IMR-90 (cell line): ENCODE measurements around the gene PLD5. TPM values are rescaled to one million over a fixed set of nuclear protein-coding genes. Genes with fewer than 3 reads are reported as not detected.

Experiments used
- ATAC-seq: fragments of 200-7000 bp; cut with Tn5 transposase; 2 replicates; pipeline ENCODE4 v1.9.1; 2020; ENCODE audit warnings: low read depth, mild to moderate bottlenecking, moderate library complexity
- BruUV-seq: library from RNA; stranded (reverse); fragments of 400-500 nt; replicated peaks from 2 replicates; lab custom pipeline; 2021; lab: Mats Ljungman, UMichigan
- CTCF ChIA-PET: fragments of 300-600 bp; formaldehyde crosslinking; extraction: SDS; loops from one replicate; lab custom pipeline; 2021; ENCODE audit warnings: antibody characterized with exemption; lab: Yijun Ruan, JAX
- POLR2A ChIA-PET: fragments of 300-600 bp; sonication (Branson Sonifier 250); formaldehyde crosslinking; loops from one replicate; lab custom pipeline; 2022; ENCODE audit warnings: antibody characterized with exemption; ENCODE audit not compliant: unreplicated experiment; lab: Charles Lee
- DNase-seq: peaks from one replicate; pipeline ENCODE4 v3.0.0; 2013
- H2AFZ ChIP-seq: replicated peaks from 2 replicates; pipeline ENCODE3; 2013; ENCODE audit warnings: low read length, mild to moderate bottlenecking; ENCODE audit not compliant: poor library complexity
- H2AK5ac ChIP-seq: 2 replicates; pipeline ENCODE4 v1.6.1; 2013; ENCODE audit warnings: low read depth, low read length, inconsistent platforms
- H2AK9ac ChIP-seq: replicated peaks from 2 replicates; pipeline ENCODE3; 2013; ENCODE audit warnings: mild to moderate bottlenecking, low read depth, low read length, moderate library complexity; ENCODE audit not compliant: poor library complexity
- H2BK120ac ChIP-seq: 2 replicates; pipeline ENCODE4 v1.6.1; 2013; ENCODE audit warnings: low read depth, low read length, inconsistent platforms
- H2BK15ac ChIP-seq: 3 replicates; pipeline ENCODE4 v1.6.1; 2013; ENCODE audit warnings: low read depth, low read length, inconsistent platforms
- H2BK20ac ChIP-seq: 2 replicates; pipeline ENCODE4 v1.6.1; 2013; ENCODE audit warnings: low read depth, mild to moderate bottlenecking, inconsistent platforms, low read length, moderate library complexity
- H2BK5ac ChIP-seq: 2 replicates; pipeline ENCODE4 v1.6.1; 2013; ENCODE audit warnings: mild to moderate bottlenecking, low read depth, low read length, inconsistent platforms; ENCODE audit not compliant: poor library complexity, severe bottlenecking
- H3K14ac ChIP-seq: replicated peaks from 2 replicates; pipeline ENCODE4 v1.6.1; 2013; ENCODE audit warnings: low read depth, low read length, inconsistent platforms
- H3K18ac ChIP-seq: 2 replicates; pipeline ENCODE4 v1.6.1; 2013; ENCODE audit warnings: low read depth, low read length, control low read depth
- H3K23ac ChIP-seq: 2 replicates; pipeline ENCODE4 v1.6.1; 2013; ENCODE audit warnings: low read depth, low read length, inconsistent platforms
- H3K27ac ChIP-seq: 2 replicates; pipeline ENCODE4 v1.5.1; 2013; ENCODE audit warnings: mild to moderate bottlenecking, control low read depth, low read length; ENCODE audit not compliant: insufficient read depth
- H3K27me3 ChIP-seq: 2 replicates; pipeline ENCODE4 v1.6.1; 2013; ENCODE audit warnings: low read length; ENCODE audit not compliant: control insufficient read depth, insufficient read depth
- H3K36me3 ChIP-seq: 2 replicates; pipeline ENCODE4 v1.6.1; 2013; ENCODE audit warnings: low read length, mixed read lengths; ENCODE audit not compliant: control insufficient read depth, insufficient read depth
- H3K4ac ChIP-seq: 2 replicates; pipeline ENCODE4 v1.6.1; 2013; ENCODE audit warnings: low read depth, low read length, inconsistent platforms
- H3K4me1 ChIP-seq: 2 replicates; pipeline ENCODE4 v1.6.1; 2013; ENCODE audit warnings: low read length, mixed read lengths; ENCODE audit not compliant: control insufficient read depth, insufficient read depth
- H3K4me2 ChIP-seq: 2 replicates; pipeline ENCODE4 v1.6.1; 2013; ENCODE audit warnings: low read depth, mild to moderate bottlenecking, control low read depth, low read length, moderate library complexity
- H3K4me3 ChIP-seq: 2 replicates; pipeline ENCODE4 v1.5.1; 2013; ENCODE audit warnings: low read depth, mild to moderate bottlenecking, control low read depth, low read length, moderate library complexity; ENCODE audit not compliant: insufficient read depth
- H3K56ac ChIP-seq: 2 replicates; pipeline ENCODE4 v1.6.1; 2013; ENCODE audit warnings: low read length, inconsistent platforms; ENCODE audit not compliant: insufficient read depth; ENCODE audit errors: extremely low read depth
- H3K79me1 ChIP-seq, 2 experiments: 2 replicates each; pipeline ENCODE4 v1.6.1; 2013; ENCODE audit warnings: low read length in 2 of 2, inconsistent platforms in 1 of 2, low read depth in 1 of 2
- H3K9ac ChIP-seq: 2 replicates; pipeline ENCODE4 v1.6.1; 2013; ENCODE audit warnings: low read depth, low read length, control low read depth
- H3K9me1 ChIP-seq: 2 replicates; pipeline ENCODE4 v1.6.1; 2013; ENCODE audit warnings: low read length, inconsistent platforms; ENCODE audit not compliant: insufficient read depth
- H3K9me3 ChIP-seq: 2 replicates; pipeline ENCODE4 v1.6.1; 2013; ENCODE audit warnings: low read length; ENCODE audit not compliant: control insufficient read depth, insufficient read depth
- H4K20me1 ChIP-seq: 2 replicates; pipeline ENCODE4 v1.6.1; 2013; ENCODE audit warnings: low read length, inconsistent platforms; ENCODE audit not compliant: insufficient read depth
- H4K5ac ChIP-seq: 2 replicates; pipeline ENCODE4 v1.6.1; 2013; ENCODE audit warnings: mild to moderate bottlenecking, low read depth, low read length, control low read depth
- H4K8ac ChIP-seq, 2 experiments: 2 replicates each; pipeline ENCODE4 v1.6.1; 2013; ENCODE audit warnings: low read depth in 2 of 2, low read length in 2 of 2, control low read depth in 1 of 2, inconsistent platforms in 1 of 2
- H4K91ac ChIP-seq: 2 replicates; pipeline ENCODE4 v1.6.1; 2013; ENCODE audit warnings: low read depth, low read length, inconsistent platforms; ENCODE audit not compliant: insufficient read depth
- CHD1 ChIP-seq: IDR thresholded peaks from 2 replicates; pipeline ENCODE4 v1.6.1; 2012; ENCODE audit warnings: low read depth, low read length, improper control_type of control experiment
- MAFK ChIP-seq: IDR thresholded peaks from 2 replicates; pipeline ENCODE4 v1.6.1; 2012; ENCODE audit warnings: low read depth, low read length, improper control_type of control experiment
- MXI1 ChIP-seq: IDR thresholded peaks from 2 replicates; pipeline ENCODE4 v1.6.1; 2012; ENCODE audit warnings: low read depth, mild to moderate bottlenecking, low read length, moderate library complexity, borderline replicate concordance
- WGBS, 2 experiments: methylation state at CpG; one replicate each; pipeline versions ENCODE4 v1.1.5 to v1.1.7; 2013; ENCODE audit warnings: missing lambda C conversion rate in 2 of 2; ENCODE audit not compliant: insufficient read length in 1 of 2; ENCODE audit errors: extremely low coverage in 2 of 2; 5-methylcytosine and 5-hydroxymethylcytosine counted together
- dilution Hi-C: fragments of 300-500 bp; cut with HindIII; formaldehyde crosslinking; loops from one replicate; pipeline ENCODE4 v1.14.3; 2018; ENCODE audit warnings: low sequenced_read_pairs; ENCODE audit not compliant: unreplicated experiment
- in situ Hi-C: fragments of 300-500 bp; cut with MboI; formaldehyde crosslinking; loops from 3 replicates; pipeline ENCODE4 v1.14.3; 2019; ENCODE audit warnings: low sequenced_read_pairs, inconsistent platforms, mixed read lengths
- intact Hi-C: fragments of 100-400 bp; cut with micrococcal nuclease; formaldehyde crosslinking; loops from 2 replicates; pipeline ENCODE4 v1.10.0; 2022
- polyA plus RNA-seq, 3 experiments: library from polyadenylated mRNA; depleted of rRNA; stranded (reverse); fragments of >200 nt; gene quantifications; 2 replicates each; pipeline ENCODE4 v1.2.3, GENCODE V29; 2012; ENCODE audit warnings: low replicate concordance in 1 of 3
- total RNA-seq: library from RNA; depleted of rRNA; stranded (reverse); fragments of >200 nt; gene quantifications from 2 replicates; pipeline ENCODE4 v1.2.3, GENCODE V29; 2012
- TF ChIP-seq, protein P1 (sequence below): conservative IDR thresholded peaks from 2 replicates; pipeline ENCODE4 v1.5.1; 2012; ENCODE audit warnings: mild to moderate bottlenecking, low read depth, low read length, improper control_type of control experiment
- TF ChIP-seq, protein P2 (sequence below): fragments of 150-350 bp; IDR thresholded peaks from 2 replicates; pipeline ENCODE4 v1.6.1; 2017; ENCODE audit warnings: mild to moderate bottlenecking, antibody characterized with exemption, low read length, low read depth

Gene PLD5
- total and polyA plus RNA-seq, 2 of the 4 experiments (the other 2 are of a cell fraction), result not detected

DNA sequence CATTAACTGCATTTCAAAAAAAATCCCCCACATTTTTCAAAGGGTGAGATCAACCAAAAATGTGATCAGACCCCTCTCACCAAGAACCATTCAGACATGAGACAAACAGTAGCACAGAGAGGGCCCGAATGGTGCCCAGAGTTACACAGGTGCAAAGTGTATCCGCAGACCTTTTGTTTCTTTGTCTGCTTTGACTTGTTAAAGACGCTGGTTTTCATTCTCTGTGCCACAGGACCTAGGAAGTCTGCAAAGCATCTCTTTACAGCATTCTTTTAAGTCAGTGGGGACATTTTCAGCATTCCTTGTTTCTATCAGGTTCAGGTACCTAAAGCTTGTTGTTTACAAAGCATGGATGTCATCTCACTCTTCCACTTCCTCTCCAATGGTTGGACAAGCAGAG lies 438.4 kb downstream of the PLD5 start:
- Histone ChIP-seq H4K91ac (no peak overlapping the region), H2AK5ac (no peak overlapping the region), H2BK20ac (no peak overlapping the region), H3K23ac (no peak overlapping the region), H2BK5ac (no peak overlapping the region), H3K4ac (no peak overlapping the region), H3K9me1 (no peaks in the 10 kb centered on the region), H3K4me2 (no peak overlapping the region), H3K14ac (no peak overlapping the region), H3K18ac (no peak overlapping the region), H3K4me1 (no peaks in the 10 kb centered on the region), H3K56ac (no peak overlapping the region), H2AFZ (no peak overlapping the region), H3K36me3 (no peaks in the 10 kb centered on the region), H3K27ac (no peak overlapping the region), H4K5ac (no peak overlapping the region), H3K79me1 (no peaks in the 10 kb centered on the region), H2BK15ac (no peak overlapping the region), H2BK120ac (no peak overlapping the region), H3K4me3 (no peak overlapping the region), H3K9me3 (peaks cover 14% of the 10 kb centered on the region), H4K8ac (no peak overlapping the region), H3K27me3 (no peaks in the 10 kb centered on the region), H2AK9ac (no peak overlapping the region), H3K9ac (no peak overlapping the region), H4K20me1 (no peaks in the 10 kb centered on the region)
- POLR2A ChIA-PET, result no interaction called here
- intact Hi-C loops (no loop called here), dilution Hi-C loops (no loop called here), in situ Hi-C loops (no loop called here)
- ATAC-seq, result no peak
- no TSS peak for BruUV-seq
- TF ChIP-seq MXI1, result no peak
- no peak for TF ChIP-seq CHD1
- TF ChIP-seq, protein P1, sequence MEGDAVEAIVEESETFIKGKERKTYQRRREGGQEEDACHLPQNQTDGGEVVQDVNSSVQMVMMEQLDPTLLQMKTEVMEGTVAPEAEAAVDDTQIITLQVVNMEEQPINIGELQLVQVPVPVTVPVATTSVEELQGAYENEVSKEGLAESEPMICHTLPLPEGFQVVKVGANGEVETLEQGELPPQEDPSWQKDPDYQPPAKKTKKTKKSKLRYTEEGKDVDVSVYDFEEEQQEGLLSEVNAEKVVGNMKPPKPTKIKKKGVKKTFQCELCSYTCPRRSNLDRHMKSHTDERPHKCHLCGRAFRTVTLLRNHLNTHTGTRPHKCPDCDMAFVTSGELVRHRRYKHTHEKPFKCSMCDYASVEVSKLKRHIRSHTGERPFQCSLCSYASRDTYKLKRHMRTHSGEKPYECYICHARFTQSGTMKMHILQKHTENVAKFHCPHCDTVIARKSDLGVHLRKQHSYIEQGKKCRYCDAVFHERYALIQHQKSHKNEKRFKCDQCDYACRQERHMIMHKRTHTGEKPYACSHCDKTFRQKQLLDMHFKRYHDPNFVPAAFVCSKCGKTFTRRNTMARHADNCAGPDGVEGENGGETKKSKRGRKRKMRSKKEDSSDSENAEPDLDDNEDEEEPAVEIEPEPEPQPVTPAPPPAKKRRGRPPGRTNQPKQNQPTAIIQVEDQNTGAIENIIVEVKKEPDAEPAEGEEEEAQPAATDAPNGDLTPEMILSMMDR, result no peak
- TF ChIP-seq, protein P2, sequence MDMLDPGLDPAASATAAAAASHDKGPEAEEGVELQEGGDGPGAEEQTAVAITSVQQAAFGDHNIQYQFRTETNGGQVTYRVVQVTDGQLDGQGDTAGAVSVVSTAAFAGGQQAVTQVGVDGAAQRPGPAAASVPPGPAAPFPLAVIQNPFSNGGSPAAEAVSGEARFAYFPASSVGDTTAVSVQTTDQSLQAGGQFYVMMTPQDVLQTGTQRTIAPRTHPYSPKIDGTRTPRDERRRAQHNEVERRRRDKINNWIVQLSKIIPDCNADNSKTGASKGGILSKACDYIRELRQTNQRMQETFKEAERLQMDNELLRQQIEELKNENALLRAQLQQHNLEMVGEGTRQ, result no peak
- TF ChIP-seq MAFK, result no peak
- WGBS, 2 experiments, result 28% methylated on average over 3 of the region's 3 CpGs; no CpG with 5 or more reads in 1 of the 2 experiments
- no peak for DNase-seq
- CTCF ChIA-PET, result no interaction called here
